Esophagus squamous epithelium (tissue), 5 donors: ENCODE results near the gene APOA4. TPM values are rescaled to one million over a fixed set of nuclear protein-coding genes. Genes with fewer than 3 reads are reported as not detected.

Experiments
- DNase-seq: peaks from one replicate; lab custom pipeline; 2025; lab: John Stamatoyannopoulos, UW
- H3K27ac ChIP-seq, 4 donors: fragments of 200-600 bp; sonication (generic); one replicate each; pipeline ENCODE4 v1.5.1; 2016 to 2019; ENCODE audit warnings: mild to moderate bottlenecking in 1 of 4
- H3K27me3 ChIP-seq, 4 donors: fragments of 200-600 bp; sonication (generic); 1 replicate in 3 of 4; 2 replicates in 1 of 4; pipeline versions ENCODE4 v1.5.1 to v1.6.0; 2017 to 2021; ENCODE audit warnings: antibody characterized with exemption in 1 of 4
- H3K36me3 ChIP-seq, 3 donors: fragments of 200-600 bp; sonication (generic); one replicate each; pipeline ENCODE4 v1.5.1; 2016 to 2019
- H3K4me1 ChIP-seq, 3 donors: fragments of 200-600 bp; sonication (generic); one replicate each; pipeline ENCODE4 v1.5.1; 2017 to 2019
- H3K4me3 ChIP-seq, 4 donors: fragments of 200-600 bp; sonication (generic); 1 replicate in 3 of 4; 2 replicates in 1 of 4; pipeline ENCODE4 v1.5.1; 2016 to 2019; ENCODE audit warnings: mild to moderate bottlenecking in 2 of 4, moderate library complexity in 1 of 4
- H3K9me3 ChIP-seq, 3 donors: fragments of 200-600 bp; sonication (generic); one replicate each; pipeline ENCODE4 v1.5.1; 2016 to 2019
- CTCF ChIP-seq, 6 experiments: fragments of 450-650 bp in 4 of 6; fragments of 200-600 bp in 2 of 6; sonication (generic) in 2 of 6; IDR thresholded peaks; one replicate each; pipeline ENCODE4 v1.5.1; 2016 to 2019; ENCODE audit warnings: antibody characterized with exemption in 6 of 6, mild to moderate bottlenecking in 4 of 6, moderate library complexity in 4 of 6
- POLR2A ChIP-seq, 4 donors: fragments of 450-650 bp; IDR thresholded peaks; one replicate each; pipeline ENCODE4 v1.6.1; 2017; ENCODE audit warnings: antibody characterized with exemption in 4 of 4, mild to moderate bottlenecking in 4 of 4, moderate library complexity in 3 of 4
- WGBS, 2 donors: methylation state at CpG; one replicate each; pipeline ENCODE4 v1.1.5; 2018; 5-methylcytosine and 5-hydroxymethylcytosine counted together
- intact Hi-C: fragments of 100-400 bp; cut with DNase I; formaldehyde crosslinking; loops from one replicate; pipeline ENCODE4 v1.15.0; 2022
- total RNA-seq, 4 donors: library from RNA; depleted of rRNA; stranded (reverse); fragments of >200 nt; gene quantifications; one replicate each; pipeline ENCODE4 v1.1.0, GENCODE V29; 2016
- donor health status: DM: yes; HTN: yes; CAD: no.

Gene APOA4
- total RNA-seq, 4 donors from 2014 or later, result not detected

- DNase-seq, result no peak
- H3K9me3 ChIP-seq, result no peaks in the 10 kb centered on the region
- peaks cover 14 to 21% (median 15%) of the 10 kb centered on the region in 3 donors for H3K4me1 ChIP-seq
- WGBS, 2 donors, result 85 to 91% methylated on average over 4 to 7 of the region's 7 CpGs
- no peak overlapping the region for H3K4me3 ChIP-seq
- intact Hi-C loops, result no loop called here
- H3K36me3 ChIP-seq, result no peaks in the 10 kb centered on the region
- no peak overlapping the region for H3K27ac ChIP-seq
- peaks cover 0 to 9% (median 0%) of the 10 kb centered on the region in 4 donors for H3K27me3 ChIP-seq
- TF ChIP-seq CTCF (IDR thresholded peaks at IDR 0.05) (no peak), POLR2A (IDR thresholded peaks at IDR 0.05) (no peak)
Measured at GRCh38 chr11:116831790-116832349, 8.8 kb upstream of the APOA4 start.

GRCh38 chr11:116830184-116830912 lies 7.2 kb upstream of the APOA4 start:
- Histone ChIP-seq H3K9me3 (no peaks in the 10 kb centered on the region), H3K4me3 (no peak overlapping the region), H3K27me3 (peaks cover 0 to 7% (median 0%) of the 10 kb centered on the region in 4 donors), H3K4me1 (peaks cover 3 to 6% (median 4%) of the 10 kb centered on the region in 3 donors), H3K36me3 (no peaks in the 10 kb centered on the region), H3K27ac (no peak overlapping the region)
- intact Hi-C loops, result no loop called here
- DNase-seq, result no peak
- WGBS, 2 donors, result 87 to 92% methylated on average over 2 to 10 of the region's 17 CpGs
- TF ChIP-seq POLR2A (IDR thresholded peaks at IDR 0.05) (no peak), CTCF (IDR thresholded peaks at IDR 0.05) (no peak)

GRCh38 chr11:116829525-116830183 lies 6.5 kb upstream of the APOA4 start, which contains the start of gene APOC3:
Gene APOC3 (plus strand): TSS chr11:116829907. CDS start chr11:116830583, 676 bp downstream.
- Histone ChIP-seq H3K27ac (no peak within 1 kb of the TSS), H3K9me3 (no peaks in the 10 kb centered on the region), H3K4me3 (no peak within 1 kb of the TSS), H3K4me1 (no peaks in the 10 kb centered on the region), H3K36me3 (no peaks in the 10 kb centered on the region), H3K27me3 (no peaks in the 10 kb centered on the region)
- no peak for DNase-seq
- 59% methylated on average over 4 of the region's 9 CpGs; no CpG with 5 or more reads in 1 of the 2 donors for WGBS, 2 donors
- intact Hi-C loops, result no loop called here
- no peak for TF ChIP-seq CTCF (IDR thresholded peaks at IDR 0.05)
- no peak for TF ChIP-seq POLR2A (IDR thresholded peaks at IDR 0.05)

- WGBS, 2 donors, result 56 to 77% methylated on average over 4 to 14 of the region's 16 CpGs
- H3K27me3 ChIP-seq, result no peaks in the 10 kb centered on the region
- no peak overlapping the region for H3K27ac ChIP-seq
- intact Hi-C loops, result no loop called here
- H3K36me3 ChIP-seq, result no peaks in the 10 kb centered on the region
- DNase-seq, result no peak
- no peaks in the 10 kb centered on the region for H3K9me3 ChIP-seq
- TF ChIP-seq POLR2A (IDR thresholded peaks at IDR 0.05) (no peak), CTCF (IDR thresholded peaks at IDR 0.05) (no peak)
- no peaks in the 10 kb centered on the region for H3K4me1 ChIP-seq
- no peak overlapping the region for H3K4me3 ChIP-seq
Measured at GRCh38 chr11:116828632-116829524, 5.8 kb upstream of the APOA4 start.
